NOMO-1 (cell line): ENCODE data around the gene QPCT.
A peak's percentile ranks its signal among the peaks of the same experiment; 100 is the strongest.
"Not testable (repeated sequence)": the region's sequence is repeated elsewhere in the genome, so short reads cannot be mapped to it uniquely, and the experiment has no call there.

ENCODE experiments used
- DNase-seq, 2 experiments: peaks; one replicate each; lab custom pipeline; 2025; ENCODE audit not compliant: unreplicated experiment in 2 of 2; lab: John Stamatoyannopoulos, UW

Gene QPCT

DNA sequence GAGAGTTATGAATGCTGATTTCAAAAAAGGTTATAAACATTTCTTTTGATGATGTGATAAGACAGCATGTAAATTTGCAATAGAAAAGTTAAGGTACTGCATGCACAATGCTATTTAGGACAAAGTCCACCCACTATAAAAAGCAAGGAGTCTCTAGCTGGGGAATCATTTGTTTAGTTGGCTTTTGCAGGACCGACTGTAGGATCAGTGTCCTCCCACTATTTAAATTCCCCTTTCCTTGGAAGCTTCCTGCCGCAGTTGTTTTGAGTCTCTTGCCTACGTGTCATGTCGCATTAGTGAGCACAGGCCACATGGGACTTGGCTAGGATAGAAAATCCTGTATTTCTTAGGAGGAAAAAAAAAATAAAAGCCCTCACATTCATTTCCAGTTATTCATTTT lies 13.1 kb downstream of the QPCT start:
- no peak for DNase-seq

DNA sequence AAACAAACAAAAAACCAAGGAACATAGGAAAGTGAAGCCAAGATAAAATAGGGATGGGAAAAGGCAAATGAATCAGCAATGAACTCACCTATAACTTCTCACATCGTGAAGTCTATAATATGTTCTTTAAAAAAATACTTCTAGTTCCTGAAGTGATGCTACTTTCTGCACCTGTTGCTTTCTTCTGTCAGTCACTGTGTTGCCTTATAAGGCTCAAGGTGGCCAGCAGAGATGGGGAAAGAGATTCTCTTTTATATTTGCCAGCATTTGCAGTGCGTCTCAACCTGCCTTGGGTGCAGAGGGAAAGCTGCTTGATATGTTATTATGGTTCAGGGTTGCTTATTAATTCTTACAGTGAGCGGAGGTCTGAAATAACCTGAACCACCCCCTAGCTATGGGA lies 14.0 kb downstream of the QPCT start:
- no peak for DNase-seq

DNA sequence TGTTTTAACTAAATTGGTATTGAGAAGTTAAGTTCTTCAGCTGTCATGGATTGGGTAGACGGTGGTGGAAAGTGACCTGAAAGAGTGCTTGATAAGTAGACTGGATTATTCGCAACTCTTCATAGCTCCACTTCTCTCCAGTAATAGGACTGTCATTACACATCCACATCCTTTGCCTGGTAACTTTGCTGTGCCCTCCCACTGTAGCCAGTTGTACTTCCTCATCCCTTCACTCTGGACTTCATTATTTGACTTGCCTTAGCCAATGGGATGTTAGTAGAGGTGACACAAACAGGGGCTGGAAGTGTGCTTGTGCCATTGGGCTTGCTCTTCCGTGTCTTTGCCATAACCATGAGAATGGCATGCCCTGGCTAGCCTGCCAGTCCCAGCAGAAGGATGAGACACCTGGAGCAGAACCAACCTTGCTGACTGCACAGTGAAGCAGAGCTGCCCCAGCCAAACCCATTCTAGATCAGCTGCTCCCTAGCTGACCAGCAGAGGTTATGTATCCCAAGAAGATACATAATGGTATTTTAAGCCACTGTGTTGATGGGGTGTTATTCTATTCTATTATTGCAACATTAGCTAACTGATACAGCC lies 16.9 kb downstream of the QPCT start:
- DNase-seq, result peak in 1 of 2 experiments; percentile 18

GRCh38 chr2:37361994-37362698 lies 17.7 kb downstream of the QPCT start:
- no peak for DNase-seq

DNA sequence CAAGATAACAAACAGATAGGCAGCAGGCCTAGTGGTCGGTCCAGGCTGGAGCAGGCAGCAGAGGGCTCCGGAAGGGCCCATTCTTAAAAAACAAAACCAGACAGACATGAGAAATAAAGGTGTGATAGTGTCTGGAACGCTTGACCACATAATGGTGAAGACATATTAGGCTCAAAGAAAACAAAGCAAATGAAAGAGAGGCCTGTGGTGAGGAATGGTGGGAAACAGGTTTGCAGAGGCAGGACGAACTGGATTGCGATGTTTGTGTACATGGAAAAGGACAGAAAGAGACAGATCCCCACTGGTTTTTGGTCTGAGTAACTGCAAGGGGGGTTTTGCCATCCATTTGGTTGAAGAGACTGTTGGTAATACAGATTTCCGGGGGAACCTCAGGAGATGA lies 19.9 kb downstream of the QPCT start:
- DNase-seq, result no peak

- no peak for DNase-seq
Observed at GRCh38 chr2:37365669-37366068, 21.2 kb downstream of the QPCT start.

DNA sequence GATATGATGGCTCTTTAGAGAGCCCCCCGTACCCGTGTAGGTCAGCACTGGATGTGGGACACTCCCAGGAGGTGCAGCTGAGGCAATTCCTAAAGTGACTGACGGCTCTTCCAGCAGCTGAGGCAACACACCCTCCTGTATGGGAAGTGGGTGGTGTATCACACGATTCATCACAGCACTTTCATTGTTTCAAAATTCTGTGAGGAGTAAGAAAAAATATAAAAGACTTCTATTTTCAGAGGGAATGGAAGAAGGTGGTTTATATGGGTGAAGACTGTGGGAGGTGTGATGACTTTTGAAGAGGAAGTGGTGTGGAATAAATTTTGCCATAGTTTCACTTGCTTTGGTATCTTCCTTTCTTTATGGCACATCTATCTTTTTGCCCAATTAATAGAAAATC lies 22.3 kb downstream of the QPCT start:
- peak; percentile 27 to 55 for DNase-seq

GRCh38 chr2:37367310-37367709 lies 22.9 kb downstream of the QPCT start:
- DNase-seq, result no peak

GRCh38 chr2:37367984-37368383 lies 23.6 kb downstream of the QPCT start:
- DNase-seq, result no peak

GRCh38 chr2:37370666-37371065 lies 26.2 kb downstream of the QPCT start:
- no peak for DNase-seq

DNA sequence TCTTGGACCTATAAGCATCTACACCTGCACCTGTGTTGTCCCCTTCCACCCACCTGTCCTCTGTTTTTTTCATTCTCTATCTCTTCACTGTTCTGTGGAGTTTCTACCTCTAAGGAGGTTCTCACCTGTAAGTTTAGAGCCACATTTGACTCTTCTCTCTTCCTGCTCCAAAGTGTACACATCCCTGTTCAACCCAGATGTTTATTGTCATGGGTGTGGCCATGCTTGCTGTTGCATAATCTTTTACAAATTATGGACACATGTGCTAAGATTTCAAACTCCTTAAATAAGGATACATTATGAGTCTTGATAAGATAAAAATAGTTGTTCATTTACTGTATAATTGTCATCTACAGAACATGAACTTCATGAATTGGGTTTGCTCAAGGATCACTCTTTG lies 27.6 kb downstream of the QPCT start:
- DNase-seq, result no peak

GRCh38 chr2:37375741-37376288 lies 31.4 kb downstream of the QPCT start:
- no peak for DNase-seq

DNA sequence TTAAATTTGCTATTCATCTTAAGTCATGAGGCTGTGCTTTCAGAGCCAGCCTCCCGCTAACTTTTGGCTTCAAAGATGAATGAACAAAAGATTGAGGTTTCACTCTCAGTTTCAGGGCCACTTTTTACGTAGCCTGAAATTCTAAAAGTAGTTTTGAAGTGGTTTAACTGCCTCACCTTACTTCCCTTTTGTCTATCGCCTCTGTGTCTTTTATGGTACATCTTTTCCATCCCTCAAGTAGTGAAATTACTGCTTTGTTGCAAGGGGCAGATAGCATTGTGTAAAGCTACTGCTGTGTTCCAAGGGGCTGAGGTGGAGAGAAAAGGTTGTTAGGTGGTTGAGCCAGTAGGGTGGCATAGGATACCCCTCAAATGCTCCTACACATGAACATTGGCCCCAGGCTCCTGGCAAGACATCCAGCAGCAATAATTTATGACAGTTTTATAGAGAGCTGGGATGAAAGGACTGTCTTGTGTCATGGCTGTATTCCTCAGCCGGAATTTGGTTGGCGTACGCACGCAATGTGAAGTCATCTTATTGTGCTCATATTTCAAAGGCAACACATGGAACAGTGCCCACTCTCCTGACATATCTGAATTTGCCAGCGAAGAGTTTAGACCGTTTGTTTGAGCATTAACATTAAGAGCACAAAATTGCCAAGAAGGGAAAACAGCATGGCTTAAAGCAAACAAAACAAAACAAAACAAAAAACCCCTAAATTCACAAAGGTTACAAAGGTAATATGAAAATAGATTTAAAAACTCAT lies 32.2 kb downstream of the QPCT start:
- DNase-seq, result peak; percentile 43 to 74

- DNase-seq, result peak; percentile 16 to 60
Observed at GRCh38 chr2:37377187-37377532, 32.7 kb downstream of the QPCT start.

GRCh38 chr2:37378411-37378810 lies 34.0 kb downstream of the QPCT start:
- no peak for DNase-seq

DNA sequence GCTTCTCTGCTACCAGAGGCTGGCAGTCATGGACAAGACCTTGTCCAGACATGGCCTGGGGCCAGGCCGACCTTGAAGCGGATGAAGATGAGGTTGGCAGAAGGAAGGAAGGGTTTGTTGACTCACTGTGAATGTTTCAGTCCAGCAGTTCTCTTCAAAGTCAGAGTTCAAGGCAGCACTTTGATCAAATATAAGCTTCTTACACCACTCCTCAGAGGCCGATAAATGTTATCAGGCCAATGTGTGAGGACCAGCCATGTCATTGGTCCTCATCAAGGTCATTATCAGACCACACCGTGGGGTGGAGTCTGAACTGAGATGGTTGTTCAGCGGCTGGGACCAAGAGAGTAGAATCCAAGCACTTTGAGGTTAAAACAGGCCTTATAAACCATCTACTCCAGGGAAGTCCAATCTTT lies 35.5 kb downstream of the QPCT start:
- DNase-seq, result no peak

DNA sequence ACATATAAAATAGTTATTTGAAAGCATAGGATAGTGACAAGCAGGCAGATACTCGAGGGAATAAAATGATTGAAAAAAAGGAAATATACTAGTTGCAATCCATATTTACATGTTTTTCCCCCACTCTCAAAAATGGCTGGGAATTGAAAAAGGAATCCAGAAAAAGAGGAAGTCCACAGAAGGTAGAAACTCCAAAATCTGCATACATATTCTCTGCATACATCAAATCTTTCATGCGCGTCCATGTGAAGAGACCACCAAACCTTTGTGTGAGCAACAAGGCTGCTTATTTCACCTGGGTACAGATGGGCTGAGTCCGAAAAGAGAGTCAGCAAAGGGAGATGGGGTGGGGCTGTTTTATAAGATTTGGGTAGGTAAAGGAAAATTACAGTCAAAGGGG lies 36.4 kb downstream of the QPCT start:
- not testable (repeated sequence) for DNase-seq

DNA sequence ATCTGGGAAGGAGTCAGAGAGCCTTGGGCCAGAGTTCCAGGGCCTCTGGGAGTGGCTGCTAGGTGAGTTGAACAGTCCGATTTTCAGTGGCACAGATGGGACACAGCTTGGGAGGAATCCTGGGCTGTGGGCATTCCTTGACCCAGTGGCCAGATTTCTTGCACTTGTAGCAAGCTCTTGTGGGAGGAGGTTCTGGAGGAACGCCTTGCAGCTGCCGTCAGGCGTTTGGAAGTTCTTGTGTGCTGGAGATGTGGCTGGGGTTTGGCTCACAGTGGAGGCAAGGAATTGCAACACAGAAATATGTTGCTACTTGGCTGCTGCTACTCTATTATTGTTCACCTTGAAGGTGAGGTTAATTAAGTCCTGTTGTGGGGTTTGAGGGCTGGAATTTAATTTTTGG lies 39.8 kb downstream of the QPCT start:
- not testable (repeated sequence) for DNase-seq

DNA sequence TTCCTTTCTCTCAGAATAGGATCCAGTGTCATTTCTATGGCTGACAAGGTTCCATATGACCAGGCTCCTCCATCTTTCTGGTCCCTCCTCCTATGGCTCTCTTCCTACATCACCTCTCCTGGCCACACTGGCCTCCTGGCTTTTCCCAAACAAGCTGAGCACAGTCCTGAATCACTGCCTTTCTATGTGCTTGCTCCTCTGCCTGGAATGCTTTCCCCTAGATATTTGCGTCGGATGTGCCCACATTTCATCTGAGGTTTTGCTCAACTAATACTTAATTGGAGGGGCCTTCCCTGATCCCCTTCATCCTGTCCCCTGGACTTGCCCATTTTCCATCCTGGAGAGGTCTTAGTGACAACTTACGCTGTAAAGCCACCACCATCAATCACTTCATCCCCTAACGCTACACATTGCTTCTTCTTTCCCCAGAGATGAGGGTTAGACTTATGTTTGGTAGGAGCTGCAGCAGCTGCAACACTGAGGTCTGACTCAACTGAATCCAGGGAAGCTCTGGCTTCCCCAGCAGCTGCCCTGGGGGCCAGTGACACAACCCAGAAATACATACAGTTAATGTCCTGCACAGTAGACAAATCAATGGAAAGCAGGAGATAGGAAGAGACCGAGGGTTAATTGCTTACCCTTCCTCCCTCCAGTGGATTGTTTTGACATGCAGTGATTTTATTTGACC lies 42.9 kb downstream of the QPCT start:
- no peak for DNase-seq

DNA sequence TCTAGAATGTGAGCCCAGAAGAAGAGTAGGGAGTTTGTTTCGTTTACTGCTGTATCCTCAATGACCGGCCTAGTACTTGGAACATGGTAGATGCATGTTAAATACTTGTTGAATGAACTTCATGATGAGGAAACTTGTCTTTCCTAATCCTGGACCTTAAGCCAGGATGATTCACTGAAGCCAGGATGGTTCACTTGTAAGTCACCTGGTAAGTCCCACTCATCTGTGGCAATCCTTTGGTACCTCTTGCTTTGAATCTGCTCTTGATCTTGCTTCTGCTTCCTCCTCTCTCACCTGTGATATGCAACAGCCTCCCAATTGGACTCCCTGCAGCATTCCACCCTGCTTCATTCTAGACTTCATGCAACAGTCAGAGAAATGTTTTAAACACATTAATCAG lies 43.6 kb downstream of the QPCT start:
- no peak for DNase-seq

- DNase-seq, result no peak
Observed at GRCh38 chr2:37389395-37389794, 45.0 kb downstream of the QPCT start.
